T-cell (primary cell): ENCODE measurements around the gene SPATA17. TPM values are rescaled to one million over a fixed set of nuclear protein-coding genes. Genes with fewer than 3 reads are reported as not detected.

Experiments used
- ATAC-seq, 4 experiments: fragments of 200-7000 bp in 3 of 4; fragments of 150-1000 bp in 1 of 4; cut with Tn5 transposase; replicated peaks in 1 of 4; 1 replicate in 3 of 4; 2 replicates in 1 of 4; pipeline ENCODE4 v1.10.0; 2021; ENCODE audit warnings: moderate library complexity in 3 of 4, mild to moderate bottlenecking in 2 of 4, moderate number of reproducible peaks in 1 of 4
- CTCF ChIA-PET, 2 donors: fragments of 300-600 bp; sonication (Branson Sonifier 250); formaldehyde crosslinking; loops; one replicate each; lab custom pipeline; 2022; ENCODE audit warnings: antibody characterized with exemption in 2 of 2; lab: Charles Lee
- POLR2A ChIA-PET, 2 donors: fragments of 300-600 bp; sonication (Branson Sonifier 250); formaldehyde crosslinking; loops; one replicate each; lab custom pipeline; 2022; ENCODE audit warnings: antibody characterized with exemption in 2 of 2; lab: Charles Lee
- DNase-seq, 35 experiments: peaks; one replicate each; pipeline versions ENCODE4 v3.0.0 to v3.0.0-alpha.2; 2013 to 2023
- H3K27ac ChIP-seq: one replicate; pipeline ENCODE4 v1.5.1; 2013; ENCODE audit warnings: low read length
- H3K27me3 ChIP-seq, 2 experiments: replicated peaks in 1 of 2; 1 replicate in 1 of 2; 2 replicates in 1 of 2; pipeline versions ENCODE4 v1.6.1 to v1.7.0; 2013; ENCODE audit warnings: low read length in 1 of 2, mixed read lengths in 1 of 2; ENCODE audit not compliant: control insufficient read depth in 2 of 2, insufficient read depth in 2 of 2; ENCODE audit errors: extremely low read depth in 1 of 2
- H3K36me3 ChIP-seq, 2 donors: 1 replicate in 1 of 2; 2 replicates in 1 of 2; pipeline versions ENCODE4 v1.6.1 to v1.7.0; 2013; ENCODE audit warnings: low read length in 1 of 2; ENCODE audit not compliant: control insufficient read depth in 2 of 2, insufficient read depth in 1 of 2; ENCODE audit errors: extremely low read depth in 1 of 2
- H3K4me1 ChIP-seq, 2 experiments: 1 replicate in 1 of 2; 2 replicates in 1 of 2; pipeline versions ENCODE4 v1.6.1 to v1.7.0; 2013; ENCODE audit warnings: low read length in 2 of 2, mixed read lengths in 1 of 2; ENCODE audit not compliant: insufficient read depth in 2 of 2, control insufficient read depth in 1 of 2; ENCODE audit errors: extremely low read depth in 1 of 2
- H3K4me3 ChIP-seq, 2 donors: 1 replicate in 1 of 2; 2 replicates in 1 of 2; pipeline versions ENCODE4 v1.5.1 to v1.7.0; 2013; ENCODE audit warnings: mild to moderate bottlenecking in 2 of 2, low read length in 1 of 2, moderate library complexity in 1 of 2; ENCODE audit not compliant: control insufficient read depth in 1 of 2; ENCODE audit errors: extremely low read depth in 1 of 2
- H3K9me3 ChIP-seq: 2 replicates; pipeline ENCODE4 v1.7.0; 2013
- H3K27ac Mint-ChIP-seq, 2 donors: one replicate each; pipeline ENCODE4 v1.8.0; 2020 to 2021; ENCODE audit warnings: mild to moderate bottlenecking in 2 of 2, mixed read lengths in 2 of 2
- H3K27me3 Mint-ChIP-seq, 2 donors: one replicate each; pipeline ENCODE4 v1.8.0; 2021 to 2022; ENCODE audit warnings: mixed read lengths in 2 of 2
- H3K36me3 Mint-ChIP-seq: one replicate; pipeline ENCODE4 v1.8.0; 2021; ENCODE audit warnings: mixed read lengths
- H3K4me1 Mint-ChIP-seq, 3 donors: one replicate each; pipeline ENCODE4 v1.8.0; 2020 to 2022; ENCODE audit warnings: mixed read lengths in 3 of 3, mild to moderate bottlenecking in 1 of 3
- H3K4me3 Mint-ChIP-seq, 3 donors: one replicate each; pipeline ENCODE4 v1.8.0; 2020 to 2022; ENCODE audit warnings: mild to moderate bottlenecking in 3 of 3, mixed read lengths in 3 of 3, moderate library complexity in 3 of 3
- H3K9me3 Mint-ChIP-seq, 3 donors: one replicate each; pipeline ENCODE4 v1.8.0; 2020 to 2022; ENCODE audit warnings: mixed read lengths in 3 of 3
- WGBS: methylation state at CpG from one replicate; pipeline ENCODE4 v1.1.5; 2013; ENCODE audit warnings: missing lambda C conversion rate; ENCODE audit not compliant: insufficient coverage; 5-methylcytosine and 5-hydroxymethylcytosine counted together
- total RNA-seq, 35 experiments: library from RNA in 6 of 35; stranded (reverse) in 6 of 35; fragments of 120-200 nt in 1 of 35; gene quantifications; one replicate each; pipeline versions ENCODE4 v1.2.1 to v1.2.4 and lab custom pipeline; 2013 to 2026

Gene SPATA17
- total RNA-seq, 5 donors from 2014 or later (not counting 1 experiment from before 2014, with no cell fraction given), result 0.44 TPM; not detected in 4

DNA sequence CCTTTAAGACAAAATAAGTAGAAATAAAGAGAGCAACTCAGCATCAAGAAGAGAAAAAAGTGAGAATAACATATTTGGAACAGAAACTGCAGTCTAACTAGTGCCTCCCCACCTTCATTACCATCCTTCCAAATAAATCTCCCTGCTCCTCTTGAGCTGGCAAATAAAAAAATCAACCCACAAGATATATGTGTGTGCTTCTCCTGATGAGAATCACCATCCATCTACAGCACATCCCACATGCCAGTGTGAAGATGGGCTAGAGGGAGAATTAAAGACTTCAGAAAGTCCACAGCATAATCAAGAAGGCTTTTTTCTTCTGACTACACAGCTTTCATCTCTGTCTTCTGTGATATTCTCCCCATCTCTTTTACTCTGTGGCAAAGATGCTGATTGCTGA is 244.1 kb downstream of the SPATA17 start:
- CTCF ChIA-PET, result no interaction called here
- Mint-ChIP-seq H3K27me3 (no peaks in the 10 kb centered on the region), H3K9me3 (peaks cover 0 to 5% (median 0%) of the 10 kb centered on the region in 3 donors), H3K36me3 (no peaks in the 10 kb centered on the region), H3K27ac (no peak overlapping the region), H3K4me1 (no peaks in the 10 kb centered on the region), H3K4me3 (no peak overlapping the region)
- Histone ChIP-seq H3K27ac (no peak overlapping the region), H3K27me3 (no peaks in the 10 kb centered on the region), H3K4me3 (no peak overlapping the region), H3K4me1 (no peaks in the 10 kb centered on the region), H3K36me3 (no peaks in the 10 kb centered on the region), H3K9me3 (no peaks in the 10 kb centered on the region)
- POLR2A ChIA-PET, result no interaction called here
- DNase-seq (no peak), ATAC-seq (no peak)

DNA sequence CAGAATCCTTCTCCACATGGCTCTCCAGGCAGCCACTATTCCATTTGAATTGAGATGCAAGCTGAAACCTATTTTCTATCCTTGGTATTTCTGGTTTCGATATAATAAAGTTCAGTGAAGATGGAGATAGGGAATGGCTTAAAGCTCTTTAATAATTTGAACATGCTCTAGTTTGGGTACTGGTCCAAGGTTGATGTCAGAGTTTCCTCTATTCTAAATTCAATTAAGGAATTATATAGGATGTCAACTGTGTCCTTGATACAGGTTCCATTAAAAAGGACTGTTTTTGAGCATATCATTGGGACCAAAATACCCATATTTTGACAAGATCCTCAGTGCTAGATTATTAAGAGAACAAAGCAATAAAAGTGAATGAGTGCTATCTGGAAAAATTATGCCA is 245.3 kb downstream of the SPATA17 start:
- Histone ChIP-seq H3K27ac (no peak overlapping the region), H3K4me1 (no peaks in the 10 kb centered on the region), H3K27me3 (no peaks in the 10 kb centered on the region), H3K4me3 (no peak overlapping the region), H3K9me3 (no peaks in the 10 kb centered on the region), H3K36me3 (no peaks in the 10 kb centered on the region)
- peaks cover 0 to 5% (median 3%) of the 10 kb centered on the region in 3 donors for H3K9me3 Mint-ChIP-seq
- CTCF ChIA-PET, result no interaction called here
- no peak for DNase-seq
- no CpG with 5 or more reads among the region's 1 CpG for WGBS
- ATAC-seq, result no peak
- no peaks in the 10 kb centered on the region for H3K4me1 Mint-ChIP-seq
- no peak overlapping the region for H3K27ac Mint-ChIP-seq
- POLR2A ChIA-PET, result no interaction called here
- no peaks in the 10 kb centered on the region for H3K36me3 Mint-ChIP-seq
- no peak overlapping the region for H3K4me3 Mint-ChIP-seq
- H3K27me3 Mint-ChIP-seq, result no peaks in the 10 kb centered on the region

DNA sequence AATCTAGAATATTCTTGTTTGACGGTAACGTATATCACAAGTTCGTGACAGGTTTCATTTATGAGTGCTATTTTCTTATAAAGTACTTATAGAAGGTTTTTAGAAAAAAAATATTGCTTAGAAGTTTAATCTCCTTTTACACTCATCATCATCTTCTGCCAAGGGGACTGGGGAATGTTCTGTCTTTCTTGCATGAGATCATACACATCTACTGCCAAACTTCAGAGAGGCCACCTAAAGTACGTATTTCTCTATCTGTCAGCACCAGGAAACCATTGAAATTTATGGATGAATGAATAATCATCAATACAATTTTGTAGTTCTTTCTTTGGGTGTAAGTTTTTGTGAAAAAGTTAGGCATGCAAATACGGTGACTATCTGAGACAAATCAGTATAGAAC is 245.8 kb downstream of the SPATA17 start:
- Mint-ChIP-seq H3K9me3 (peaks cover 0 to 5% (median 3%) of the 10 kb centered on the region in 3 donors), H3K4me1 (no peaks in the 10 kb centered on the region), H3K27me3 (no peaks in the 10 kb centered on the region), H3K36me3 (no peaks in the 10 kb centered on the region), H3K27ac (no peak overlapping the region), H3K4me3 (no peak overlapping the region)
- Histone ChIP-seq H3K27ac (no peak overlapping the region), H3K9me3 (no peaks in the 10 kb centered on the region), H3K27me3 (no peaks in the 10 kb centered on the region), H3K4me3 (no peak overlapping the region), H3K4me1 (no peaks in the 10 kb centered on the region), H3K36me3 (no peaks in the 10 kb centered on the region)
- DNase-seq (no peak), ATAC-seq (no peak)
- ChIA-PET POLR2A (no interaction called here), CTCF (no interaction called here)
- WGBS, result no CpG with 5 or more reads among the region's 5 CpGs

GRCh38 chr1:217881131-217881543 is 250.0 kb downstream of the SPATA17 start:
- Mint-ChIP-seq H3K36me3 (no peaks in the 10 kb centered on the region), H3K27me3 (no peaks in the 10 kb centered on the region), H3K27ac (no peak overlapping the region), H3K9me3 (peaks cover 0 to 3% (median 3%) of the 10 kb centered on the region in 3 donors), H3K4me3 (no peak overlapping the region), H3K4me1 (no peaks in the 10 kb centered on the region)
- Histone ChIP-seq H3K9me3 (no peaks in the 10 kb centered on the region), H3K36me3 (no peaks in the 10 kb centered on the region), H3K4me1 (no peaks in the 10 kb centered on the region), H3K4me3 (no peak overlapping the region), H3K27me3 (no peaks in the 10 kb centered on the region), H3K27ac (no peak overlapping the region)
- DNase-seq (no peak), ATAC-seq (no peak)
- ChIA-PET POLR2A (no interaction called here), CTCF (no interaction called here)

DNA sequence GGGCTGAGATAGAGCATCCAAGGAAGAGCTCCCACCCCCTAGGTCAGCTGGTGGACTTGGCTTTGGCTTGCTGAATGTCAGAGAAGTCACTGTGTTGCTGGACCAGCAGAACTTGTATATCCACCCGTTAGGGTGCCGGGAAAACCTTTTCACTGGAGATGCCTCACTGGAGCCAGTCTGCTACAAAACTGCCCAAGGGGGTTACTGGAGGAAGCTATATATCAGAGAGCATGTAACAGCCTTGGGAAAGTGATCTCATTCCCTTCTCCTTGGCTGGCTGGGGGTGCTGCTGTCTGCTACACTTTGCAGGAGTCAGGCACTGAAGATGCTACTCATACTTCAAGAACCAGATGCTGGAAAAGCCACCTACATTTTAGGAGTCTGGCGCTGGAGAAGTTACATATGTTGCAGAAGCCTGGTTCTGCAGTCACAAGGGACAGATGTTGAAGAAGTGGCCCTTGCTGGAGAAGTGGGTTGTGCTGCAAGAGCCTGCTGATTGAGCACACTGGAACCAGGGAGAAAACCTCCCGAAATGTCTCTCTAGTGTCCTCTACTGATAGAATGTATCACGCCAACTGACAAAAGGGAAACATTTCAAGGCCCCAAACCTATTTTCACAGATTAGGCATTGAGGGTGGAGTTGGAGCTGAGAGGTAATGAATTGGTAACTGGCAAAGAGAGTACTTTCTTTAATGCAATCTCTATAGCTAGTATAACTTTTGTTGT is 250.6 kb downstream of the SPATA17 start:
- DNase-seq (no peak), ATAC-seq (no peak)
- Mint-ChIP-seq H3K4me3 (no peak overlapping the region), H3K36me3 (no peaks in the 10 kb centered on the region), H3K27me3 (no peaks in the 10 kb centered on the region), H3K4me1 (no peaks in the 10 kb centered on the region), H3K9me3 (peaks cover 0 to 3% (median 3%) of the 10 kb centered on the region in 3 donors), H3K27ac (no peak overlapping the region)
- Histone ChIP-seq H3K4me3 (no peak overlapping the region), H3K36me3 (no peaks in the 10 kb centered on the region), H3K9me3 (no peaks in the 10 kb centered on the region), H3K4me1 (no peaks in the 10 kb centered on the region), H3K27me3 (no peaks in the 10 kb centered on the region), H3K27ac (no peak overlapping the region)
- 50% methylated on average over 2 of the region's 5 CpGs for WGBS
- ChIA-PET CTCF (interaction anchor here in 1 of 2 donors (0.5 kb wide), 1 partner anchor 1073 kb away, joined by 4 read pairs; no protein-coding TSS in a partner anchor), POLR2A (no interaction called here)

- Histone ChIP-seq H3K27me3 (no peaks in the 10 kb centered on the region), H3K4me3 (no peak overlapping the region), H3K36me3 (no peaks in the 10 kb centered on the region), H3K4me1 (no peaks in the 10 kb centered on the region), H3K27ac (no peak overlapping the region), H3K9me3 (no peaks in the 10 kb centered on the region)
- DNase-seq, result no peak
- no peak for ATAC-seq
- POLR2A ChIA-PET, result no interaction called here
- H3K27me3 Mint-ChIP-seq, result no peaks in the 10 kb centered on the region
- CTCF ChIA-PET, result interaction anchor here in 1 of 2 donors (0.8 kb wide), 1 partner anchor 15 kb away, joined by 3 read pairs; no protein-coding TSS in a partner anchor
- no peaks in the 10 kb centered on the region for H3K36me3 Mint-ChIP-seq
- 85% methylated on average over 2 of the region's 3 CpGs for WGBS
- H3K27ac Mint-ChIP-seq, result no peak overlapping the region
- peaks cover 0 to 6% (median 3%) of the 10 kb centered on the region in 3 donors for H3K9me3 Mint-ChIP-seq
- no peaks in the 10 kb centered on the region for H3K4me1 Mint-ChIP-seq
- no peak overlapping the region for H3K4me3 Mint-ChIP-seq
These were observed 254.0 kb downstream of the SPATA17 start for GRCh38 chr1:217885181-217885580.
